Body of pancreas (tissue), 4 donors: Measurements from ENCODE around the gene IREB2. TPM values are rescaled to one million over a fixed set of nuclear protein-coding genes. Genes with fewer than 3 reads are reported as not detected.
A peak's percentile ranks its signal among the peaks of the same experiment; 100 is the strongest.

Experiments
- ATAC-seq: fragments of 150-250 bp; one replicate; pipeline ENCODE4 v1.9.1; 2016
- DNase-seq, 4 donors: peaks; one replicate each; pipeline ENCODE4 v3.0.0-alpha.2; 2019
- H3K27ac ChIP-seq, 4 donors: fragments of 200-600 bp; sonication (generic); 1 replicate in 3 of 4; 2 replicates in 1 of 4; pipeline versions ENCODE4 v1.5.1 to v1.6.1; 2016 to 2019; ENCODE audit warnings: mild to moderate bottlenecking in 1 of 4, mixed read lengths in 1 of 4, moderate library complexity in 1 of 4
- H3K27me3 ChIP-seq, 2 donors: fragments of 200-600 bp; sonication (generic); one replicate each; pipeline ENCODE4 v1.6.0; 2016; ENCODE audit warnings: mild to moderate bottlenecking in 1 of 2
- H3K36me3 ChIP-seq, 2 donors: fragments of 200-600 bp; sonication (generic); replicated peaks in 1 of 2; 2 replicates each; pipeline ENCODE4 v1.5.1; 2016; ENCODE audit warnings: low read depth in 2 of 2; ENCODE audit not compliant: insufficient read depth in 1 of 2
- H3K4me1 ChIP-seq: fragments of 200-600 bp; sonication (generic); one replicate; pipeline ENCODE4 v1.6.0; 2016
- H3K4me3 ChIP-seq, 2 donors: fragments of 200-600 bp; sonication (generic); 1 replicate in 1 of 2; 2 replicates in 1 of 2; pipeline ENCODE4 v1.5.1; 2016 to 2019
- H3K9me3 ChIP-seq, 3 donors: fragments of 200-600 bp; sonication (generic); 1 replicate in 2 of 3; 2 replicates in 1 of 3; pipeline ENCODE4 v1.5.1; 2016
- POLR2A ChIP-seq, 3 donors: fragments of 450-650 bp; IDR thresholded peaks; one replicate each; pipeline ENCODE4 v1.6.1; 2016; ENCODE audit warnings: antibody characterized with exemption in 3 of 3, mild to moderate bottlenecking in 2 of 3
- WGBS, 2 donors: methylation state at CpG; one replicate each; pipeline ENCODE4 v1.1.5; 2017; 5-methylcytosine and 5-hydroxymethylcytosine counted together
- intact Hi-C: fragments of 100-400 bp; cut with DNase I; formaldehyde crosslinking; loops from one replicate; pipeline ENCODE4 v1.15.1; 2023
- total RNA-seq, 2 donors: library from RNA; depleted of rRNA; stranded (reverse); fragments of >200 nt; gene quantifications; one replicate each; pipeline ENCODE4 v1.1.0, GENCODE V29; 2016
- TF ChIP-seq, protein P1 (sequence below), 7 experiments: fragments of 450-650 bp in 4 of 7; fragments of 200-600 bp in 3 of 7; sonication (generic) in 3 of 7; IDR thresholded peaks; one replicate each; pipeline ENCODE4 v1.5.1; 2016 to 2019; ENCODE audit warnings: antibody characterized with exemption in 7 of 7

Gene IREB2
- total RNA-seq, 2 donors from 2014 or later: 16.2 to 31.9 TPM

GRCh38 chr15:78454992-78455391 is 17.0 kb downstream of the IREB2 start:
- DNase-seq (peak in 1 of 4 donors; percentile 10), ATAC-seq (no peak)
- no peak for TF ChIP-seq POLR2A (IDR thresholded peaks at IDR 0.05)
- TF ChIP-seq, protein P1, sequence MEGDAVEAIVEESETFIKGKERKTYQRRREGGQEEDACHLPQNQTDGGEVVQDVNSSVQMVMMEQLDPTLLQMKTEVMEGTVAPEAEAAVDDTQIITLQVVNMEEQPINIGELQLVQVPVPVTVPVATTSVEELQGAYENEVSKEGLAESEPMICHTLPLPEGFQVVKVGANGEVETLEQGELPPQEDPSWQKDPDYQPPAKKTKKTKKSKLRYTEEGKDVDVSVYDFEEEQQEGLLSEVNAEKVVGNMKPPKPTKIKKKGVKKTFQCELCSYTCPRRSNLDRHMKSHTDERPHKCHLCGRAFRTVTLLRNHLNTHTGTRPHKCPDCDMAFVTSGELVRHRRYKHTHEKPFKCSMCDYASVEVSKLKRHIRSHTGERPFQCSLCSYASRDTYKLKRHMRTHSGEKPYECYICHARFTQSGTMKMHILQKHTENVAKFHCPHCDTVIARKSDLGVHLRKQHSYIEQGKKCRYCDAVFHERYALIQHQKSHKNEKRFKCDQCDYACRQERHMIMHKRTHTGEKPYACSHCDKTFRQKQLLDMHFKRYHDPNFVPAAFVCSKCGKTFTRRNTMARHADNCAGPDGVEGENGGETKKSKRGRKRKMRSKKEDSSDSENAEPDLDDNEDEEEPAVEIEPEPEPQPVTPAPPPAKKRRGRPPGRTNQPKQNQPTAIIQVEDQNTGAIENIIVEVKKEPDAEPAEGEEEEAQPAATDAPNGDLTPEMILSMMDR (IDR thresholded peaks at IDR 0.05): no peak
- H3K4me3 ChIP-seq: no peak overlapping the region
- 73 to 91% methylated on average over 5 of the region's 5 CpGs for WGBS, 2 donors
- intact Hi-C loops: no loop called here
- no peaks in the 10 kb centered on the region for H3K9me3 ChIP-seq
- peaks cover 58% of the 10 kb centered on the region for H3K4me1 ChIP-seq
- H3K27ac ChIP-seq: no peak overlapping the region
- no peaks in the 10 kb centered on the region for H3K27me3 ChIP-seq
- H3K36me3 ChIP-seq: no peaks in the 10 kb centered on the region

GRCh38 chr15:78455749-78456148 is 17.7 kb downstream of the IREB2 start:
- ATAC-seq (no peak), DNase-seq (no peak)
- no peaks in the 10 kb centered on the region for H3K36me3 ChIP-seq
- TF ChIP-seq POLR2A (IDR thresholded peaks at IDR 0.05): no peak
- TF ChIP-seq, protein P1 (IDR thresholded peaks at IDR 0.05): no peak
- no peak overlapping the region for H3K4me3 ChIP-seq
- H3K27ac ChIP-seq: no peak overlapping the region
- 39 to 40% methylated on average over 3 of the region's 3 CpGs for whole genome bisulfite sequencing, 2 donors
- peaks cover 53% of the 10 kb centered on the region for H3K4me1 ChIP-seq
- H3K9me3 ChIP-seq: no peaks in the 10 kb centered on the region
- intact Hi-C loops: no loop called here
- H3K27me3 ChIP-seq: no peaks in the 10 kb centered on the region

GRCh38 chr15:78456426-78456825 is 18.4 kb downstream of the IREB2 start:
- intact Hi-C loops: no loop called here
- DNase-seq (no peak), ATAC-seq (no peak)
- Histone ChIP-seq H3K4me3 (no peak overlapping the region), H3K4me1 (peaks cover 53% of the 10 kb centered on the region), H3K9me3 (no peaks in the 10 kb centered on the region), H3K27ac (no peak overlapping the region), H3K27me3 (no peaks in the 10 kb centered on the region), H3K36me3 (no peaks in the 10 kb centered on the region)
- 73 to 78% methylated on average over 7 of the region's 7 CpGs for WGBS, 2 donors
- TF ChIP-seq, protein P1 (IDR thresholded peaks at IDR 0.05): no peak
- TF ChIP-seq POLR2A (IDR thresholded peaks at IDR 0.05): no peak

DNA sequence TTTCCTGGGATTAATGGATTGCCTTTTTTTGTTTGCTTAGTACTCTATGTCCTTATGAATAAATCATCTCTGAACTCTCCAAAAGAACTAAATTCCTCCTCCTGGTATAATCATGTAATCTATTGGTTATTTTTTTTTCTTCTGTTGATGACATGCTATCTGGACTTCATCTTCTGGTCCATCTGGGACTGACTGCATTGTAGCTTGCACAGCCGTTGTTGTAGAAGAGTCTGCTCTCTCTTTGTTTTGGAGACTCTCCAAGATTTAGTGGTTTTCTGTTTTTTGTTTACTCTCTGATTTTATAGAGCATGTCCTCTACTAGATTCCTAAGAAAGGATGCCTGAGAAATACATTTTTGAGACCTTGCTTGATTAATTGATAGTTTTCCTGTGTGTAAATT is 19.1 kb downstream of the IREB2 start:
- H3K27ac ChIP-seq: no peak overlapping the region
- ATAC-seq (peak; percentile 47), DNase-seq (peak in 1 of 4 donors; percentile 14)
- WGBS, 2 donors: 0 to 5% methylated on average over 1 of the region's 1 CpG
- no peak overlapping the region for H3K4me3 ChIP-seq
- H3K9me3 ChIP-seq: no peaks in the 10 kb centered on the region
- no peak for TF ChIP-seq POLR2A (IDR thresholded peaks at IDR 0.05)
- TF ChIP-seq, protein P1 (IDR thresholded peaks at IDR 0.05): no peak
- H3K27me3 ChIP-seq: no peaks in the 10 kb centered on the region
- peaks cover 53% of the 10 kb centered on the region for H3K4me1 ChIP-seq
- no peaks in the 10 kb centered on the region for H3K36me3 ChIP-seq
- intact Hi-C loops: no loop called here

GRCh38 chr15:78460737-78461136 is 22.7 kb downstream of the IREB2 start:
- H3K27ac ChIP-seq: no peak overlapping the region
- no peak for ATAC-seq
- TF ChIP-seq, protein P1 (IDR thresholded peaks at IDR 0.05): no peak
- TF ChIP-seq POLR2A (IDR thresholded peaks at IDR 0.05): no peak
- H3K4me1 ChIP-seq: peaks cover 21% of the 10 kb centered on the region
- intact Hi-C loops: no loop called here
- H3K4me3 ChIP-seq: no peak overlapping the region
- no peaks in the 10 kb centered on the region for H3K27me3 ChIP-seq
- no peak for DNase-seq
- 81 to 88% methylated on average over 4 of the region's 4 CpGs for WGBS, 2 donors
- peaks cover 2 to 4% of the 10 kb centered on the region in 2 donors for H3K36me3 ChIP-seq
- no peaks in the 10 kb centered on the region for H3K9me3 ChIP-seq
